Stimulated activated CD4-positive, alpha-beta T cell treated with anti-CD3 and anti-CD28 coated beads, Interleukin-12 subunit alpha, Interleukin-12 subunit beta, amount 100 ng/mL, for 24 hours (primary cell): ENCODE data around the gene IL17REL.
"Not testable (repeated sequence)": the region's sequence is repeated elsewhere in the genome, so short reads cannot be mapped to it uniquely, and the experiment has no call there.

ENCODE experiments used
- DNase-seq, 2 experiments: peaks; one replicate each; pipeline ENCODE4 v3.0.0-alpha.2; 2020; ENCODE audit warnings: low read depth in 2 of 2

Gene IL17REL

GRCh38 chr22:49945042-49945794 is 67.3 kb downstream of the IL17REL start:
- not testable (repeated sequence) for DNase-seq
